ENCODE measurements around the gene POP4. TPM values are rescaled to one million over a fixed set of nuclear protein-coding genes. Genes with fewer than 3 reads are reported as not detected.

The POP4 gene
- total and polyA plus RNA-seq, 2 experiments from 2014 or later = 68.9 to 91.8 TPM

DNA sequence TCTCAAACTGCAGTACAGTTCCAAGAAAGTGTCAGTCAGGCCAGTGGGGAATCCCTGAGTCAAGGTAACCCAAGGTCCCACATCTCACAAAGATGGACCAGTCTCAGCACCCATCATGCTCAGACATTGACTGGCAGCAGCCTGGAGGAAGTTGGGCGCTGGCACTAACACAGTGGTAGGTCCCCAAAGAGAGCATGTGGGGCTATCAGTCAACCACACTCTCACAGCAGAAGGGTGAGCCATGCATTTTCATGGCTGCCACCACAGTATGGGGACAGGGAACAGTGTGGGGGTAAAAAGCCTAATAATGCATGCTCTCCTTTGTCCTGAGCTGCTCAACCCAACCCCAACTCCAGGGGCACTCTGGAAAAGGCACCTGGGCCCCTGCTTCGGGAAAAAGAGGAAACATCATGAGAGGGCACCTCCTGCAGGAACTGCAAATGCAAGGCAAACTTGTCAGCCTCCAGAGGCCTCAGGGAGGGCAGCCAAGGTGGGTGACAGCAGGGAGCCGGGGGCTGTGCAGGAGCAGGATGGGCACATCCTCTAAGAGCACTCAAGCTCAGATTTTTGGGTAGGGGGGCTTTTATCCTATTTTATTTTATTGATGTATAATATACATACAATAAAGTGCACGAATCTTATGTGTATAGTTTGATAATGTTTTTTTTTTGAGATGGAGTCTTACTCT is 49.7 kb downstream of the POP4 start:
- Histone ChIP-seq H3K4me3 (no peak overlapping the region), H3K9me2 (replicated peaks; ENCODE audit: insufficient read depth) (no peaks in the 10 kb centered on the region), H4K20me1 (ENCODE audit: insufficient read depth, poor library complexity, severe bottlenecking) (no peaks in the 10 kb centered on the region), H3K27ac (no peak overlapping the region), H3K9me3 (ENCODE audit: low read depth) (no peaks in the 10 kb centered on the region), H2AFZ (no peak overlapping the region), H3K4me1 (ENCODE audit: insufficient read depth) (no peaks in the 10 kb centered on the region), H3K4me2 (no peak overlapping the region), H3K27me3 (peaks cover 9% of the 10 kb centered on the region), H3K36me3 (replicated peaks; ENCODE audit: insufficient read depth, low read depth) (no peaks in the 10 kb centered on the region), H3K79me2 (no peaks in the 10 kb centered on the region)
- DNase-seq (ENCODE audit: low spot score) = no peak
- 76% methylated on average over 4 of the region's 4 CpGs for WGBS (ENCODE audit: low lambda C conversion rate, missing lambda C conversion rate)
- TF ChIP-seq, protein P1, sequence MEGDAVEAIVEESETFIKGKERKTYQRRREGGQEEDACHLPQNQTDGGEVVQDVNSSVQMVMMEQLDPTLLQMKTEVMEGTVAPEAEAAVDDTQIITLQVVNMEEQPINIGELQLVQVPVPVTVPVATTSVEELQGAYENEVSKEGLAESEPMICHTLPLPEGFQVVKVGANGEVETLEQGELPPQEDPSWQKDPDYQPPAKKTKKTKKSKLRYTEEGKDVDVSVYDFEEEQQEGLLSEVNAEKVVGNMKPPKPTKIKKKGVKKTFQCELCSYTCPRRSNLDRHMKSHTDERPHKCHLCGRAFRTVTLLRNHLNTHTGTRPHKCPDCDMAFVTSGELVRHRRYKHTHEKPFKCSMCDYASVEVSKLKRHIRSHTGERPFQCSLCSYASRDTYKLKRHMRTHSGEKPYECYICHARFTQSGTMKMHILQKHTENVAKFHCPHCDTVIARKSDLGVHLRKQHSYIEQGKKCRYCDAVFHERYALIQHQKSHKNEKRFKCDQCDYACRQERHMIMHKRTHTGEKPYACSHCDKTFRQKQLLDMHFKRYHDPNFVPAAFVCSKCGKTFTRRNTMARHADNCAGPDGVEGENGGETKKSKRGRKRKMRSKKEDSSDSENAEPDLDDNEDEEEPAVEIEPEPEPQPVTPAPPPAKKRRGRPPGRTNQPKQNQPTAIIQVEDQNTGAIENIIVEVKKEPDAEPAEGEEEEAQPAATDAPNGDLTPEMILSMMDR (IDR thresholded peaks at IDR 0.05; ENCODE audit: poor library complexity) = no peak
- no peak for TF ChIP-seq EZH2phosphoT487 (IDR thresholded peaks at IDR 0.05; ENCODE audit: low read depth, severe bottlenecking, unreplicated experiment)

DNA sequence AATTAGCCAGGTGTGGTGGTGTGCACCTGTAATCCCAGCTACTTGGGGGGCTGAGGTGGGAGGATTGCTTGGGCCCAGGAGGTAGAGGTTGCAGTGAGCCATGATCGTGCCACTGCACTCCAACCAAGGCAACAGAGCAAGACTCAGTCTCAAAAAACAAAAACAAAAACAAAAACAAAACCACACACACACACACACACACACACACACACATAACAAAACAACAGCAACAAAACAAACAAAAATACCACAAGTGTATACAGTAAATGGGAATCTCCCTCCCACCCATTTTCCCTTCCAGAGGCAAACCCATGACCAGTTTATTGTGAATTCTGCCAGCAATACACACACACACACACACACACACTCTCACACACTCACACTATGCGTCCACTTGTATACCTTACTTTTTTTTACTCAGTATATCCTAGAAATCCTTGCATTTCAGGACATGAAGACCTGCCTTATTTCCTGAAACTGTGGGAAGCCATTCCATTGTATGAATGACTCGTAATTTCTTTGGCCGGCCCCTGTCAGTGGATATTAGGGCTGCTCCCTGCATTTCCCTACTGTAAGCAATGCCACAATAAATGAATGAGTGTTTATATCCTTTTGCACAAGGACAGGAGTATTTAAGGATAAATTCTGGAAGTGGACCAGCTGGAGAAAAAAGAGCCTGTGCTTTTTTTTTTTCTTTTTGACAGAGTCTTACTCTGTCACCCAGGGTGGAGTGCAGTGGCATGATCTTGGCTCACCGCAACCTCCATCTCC is 52.3 kb downstream of the POP4 start:
- DNase-seq (ENCODE audit: low spot score) = no peak
- no peaks in the 10 kb centered on the region for H3K9me2 ChIP-seq (replicated peaks; ENCODE audit: insufficient read depth)
- no peaks in the 10 kb centered on the region for H3K36me3 ChIP-seq (replicated peaks; ENCODE audit: insufficient read depth, low read depth)
- peaks cover 15% of the 10 kb centered on the region for H3K4me1 ChIP-seq (ENCODE audit: insufficient read depth)
- H4K20me1 ChIP-seq (ENCODE audit: insufficient read depth, poor library complexity, severe bottlenecking) = no peaks in the 10 kb centered on the region
- no peak overlapping the region for H3K4me3 ChIP-seq
- no peaks in the 10 kb centered on the region for H3K27me3 ChIP-seq
- TF ChIP-seq EZH2 (IDR thresholded peaks at IDR 0.05; ENCODE audit: borderline replicate concordance) (no peak), EZH2phosphoT487 (IDR thresholded peaks at IDR 0.05; ENCODE audit: low read depth, severe bottlenecking, unreplicated experiment) (no peak)
- TF ChIP-seq, protein P1 (IDR thresholded peaks at IDR 0.05; ENCODE audit: poor library complexity) = no peak
- H3K4me2 ChIP-seq = no peak overlapping the region
- 85% methylated on average over 5 of the region's 5 CpGs for WGBS (ENCODE audit: low lambda C conversion rate, missing lambda C conversion rate)
- no peaks in the 10 kb centered on the region for H3K79me2 ChIP-seq
- no peak overlapping the region for H2AFZ ChIP-seq
- no peak overlapping the region for H3K27ac ChIP-seq
- no peaks in the 10 kb centered on the region for H3K9me3 ChIP-seq (ENCODE audit: low read depth)

DNA sequence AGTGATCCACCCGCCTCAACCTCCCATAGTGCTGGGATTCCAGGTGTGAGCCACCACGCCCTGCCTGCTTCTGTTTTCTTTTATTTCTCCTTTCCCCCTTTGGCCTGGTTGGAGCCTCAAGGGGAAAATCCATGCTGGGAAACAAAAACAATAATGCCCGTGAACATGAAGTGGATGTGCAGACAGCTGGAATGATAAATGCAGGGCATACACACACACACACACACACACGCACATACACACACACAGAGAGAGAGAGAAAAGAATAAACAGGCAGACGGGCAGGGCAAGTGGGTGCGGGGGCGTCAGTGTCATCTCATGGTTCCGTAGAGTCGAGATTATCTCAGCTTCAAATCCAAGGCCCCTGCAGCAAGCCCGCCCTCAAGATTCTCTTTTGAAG is 54.8 kb downstream of the POP4 start:
- Histone ChIP-seq H3K27me3 (no peaks in the 10 kb centered on the region), H3K4me3 (no peak overlapping the region), H3K4me2 (no peak overlapping the region), H3K27ac (no peak overlapping the region), H3K4me1 (ENCODE audit: insufficient read depth) (peaks cover 22% of the 10 kb centered on the region), H4K20me1 (ENCODE audit: insufficient read depth, poor library complexity, severe bottlenecking) (no peaks in the 10 kb centered on the region), H3K9me2 (replicated peaks; ENCODE audit: insufficient read depth) (no peaks in the 10 kb centered on the region), H2AFZ (no peak overlapping the region), H3K79me2 (no peaks in the 10 kb centered on the region), H3K9me3 (ENCODE audit: low read depth) (no peaks in the 10 kb centered on the region), H3K36me3 (replicated peaks; ENCODE audit: insufficient read depth, low read depth) (no peaks in the 10 kb centered on the region)
- DNase-seq (ENCODE audit: low spot score) = no peak
- no peak for TF ChIP-seq EZH2phosphoT487 (IDR thresholded peaks at IDR 0.05; ENCODE audit: low read depth, severe bottlenecking, unreplicated experiment)
- no peak for TF ChIP-seq EZH2 (IDR thresholded peaks at IDR 0.05; ENCODE audit: borderline replicate concordance)
- TF ChIP-seq, protein P1 (IDR thresholded peaks at IDR 0.05; ENCODE audit: poor library complexity) = no peak
- WGBS (ENCODE audit: low lambda C conversion rate, missing lambda C conversion rate) = 40% methylated on average over 10 of the region's 10 CpGs

Data from hepatocyte (in vitro differentiated cells).